Measurements from ENCODE around the gene PSTPIP1.

DNA sequence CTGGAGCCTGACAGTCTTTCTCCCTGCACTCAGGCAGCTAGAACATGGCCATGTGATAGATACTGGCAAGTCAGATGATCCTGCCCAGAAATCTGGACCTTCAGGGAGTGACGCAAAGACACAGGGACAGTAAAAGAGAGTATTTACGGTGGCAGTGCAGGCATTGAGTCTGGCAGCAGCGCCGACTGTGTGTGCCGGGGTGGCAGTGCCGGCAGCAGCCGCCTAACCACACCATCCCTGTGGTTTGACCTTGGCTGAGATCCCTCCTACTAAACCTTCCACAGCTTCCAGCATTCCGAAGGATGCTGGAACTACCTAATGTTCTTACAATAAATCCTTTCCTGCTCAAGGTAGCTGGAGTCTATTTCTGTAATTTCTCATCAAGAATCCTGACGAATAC, 80.6 kb downstream of the PSTPIP1 start:
- TF ChIP-seq CTCF (IDR thresholded peaks at IDR 0.05), result no peak
- TF ChIP-seq, protein P1, sequence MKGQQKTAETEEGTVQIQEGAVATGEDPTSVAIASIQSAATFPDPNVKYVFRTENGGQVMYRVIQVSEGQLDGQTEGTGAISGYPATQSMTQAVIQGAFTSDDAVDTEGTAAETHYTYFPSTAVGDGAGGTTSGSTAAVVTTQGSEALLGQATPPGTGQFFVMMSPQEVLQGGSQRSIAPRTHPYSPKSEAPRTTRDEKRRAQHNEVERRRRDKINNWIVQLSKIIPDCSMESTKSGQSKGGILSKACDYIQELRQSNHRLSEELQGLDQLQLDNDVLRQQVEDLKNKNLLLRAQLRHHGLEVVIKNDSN (CRISPR knock-in tag; IDR thresholded peaks at IDR 0.05), result no peak
- TF ChIP-seq CREM (CRISPR knock-in tag; IDR thresholded peaks at IDR 0.05), result no peak
- TF ChIP-seq, protein P2, sequence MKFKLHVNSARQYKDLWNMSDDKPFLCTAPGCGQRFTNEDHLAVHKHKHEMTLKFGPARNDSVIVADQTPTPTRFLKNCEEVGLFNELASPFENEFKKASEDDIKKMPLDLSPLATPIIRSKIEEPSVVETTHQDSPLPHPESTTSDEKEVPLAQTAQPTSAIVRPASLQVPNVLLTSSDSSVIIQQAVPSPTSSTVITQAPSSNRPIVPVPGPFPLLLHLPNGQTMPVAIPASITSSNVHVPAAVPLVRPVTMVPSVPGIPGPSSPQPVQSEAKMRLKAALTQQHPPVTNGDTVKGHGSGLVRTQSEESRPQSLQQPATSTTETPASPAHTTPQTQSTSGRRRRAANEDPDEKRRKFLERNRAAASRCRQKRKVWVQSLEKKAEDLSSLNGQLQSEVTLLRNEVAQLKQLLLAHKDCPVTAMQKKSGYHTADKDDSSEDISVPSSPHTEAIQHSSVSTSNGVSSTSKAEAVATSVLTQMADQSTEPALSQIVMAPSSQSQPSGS (CRISPR knock-in tag; IDR thresholded peaks at IDR 0.05; ENCODE audit: borderline replicate concordance, low read depth), result no peak
- no peak for TF ChIP-seq ATF3 (CRISPR knock-in tag; conservative IDR thresholded peaks at IDR 0.05)
- no peak for TF ChIP-seq CBFB (CRISPR knock-in tag; IDR thresholded peaks at IDR 0.05; ENCODE audit: low read depth)
- TF ChIP-seq, protein P3, sequence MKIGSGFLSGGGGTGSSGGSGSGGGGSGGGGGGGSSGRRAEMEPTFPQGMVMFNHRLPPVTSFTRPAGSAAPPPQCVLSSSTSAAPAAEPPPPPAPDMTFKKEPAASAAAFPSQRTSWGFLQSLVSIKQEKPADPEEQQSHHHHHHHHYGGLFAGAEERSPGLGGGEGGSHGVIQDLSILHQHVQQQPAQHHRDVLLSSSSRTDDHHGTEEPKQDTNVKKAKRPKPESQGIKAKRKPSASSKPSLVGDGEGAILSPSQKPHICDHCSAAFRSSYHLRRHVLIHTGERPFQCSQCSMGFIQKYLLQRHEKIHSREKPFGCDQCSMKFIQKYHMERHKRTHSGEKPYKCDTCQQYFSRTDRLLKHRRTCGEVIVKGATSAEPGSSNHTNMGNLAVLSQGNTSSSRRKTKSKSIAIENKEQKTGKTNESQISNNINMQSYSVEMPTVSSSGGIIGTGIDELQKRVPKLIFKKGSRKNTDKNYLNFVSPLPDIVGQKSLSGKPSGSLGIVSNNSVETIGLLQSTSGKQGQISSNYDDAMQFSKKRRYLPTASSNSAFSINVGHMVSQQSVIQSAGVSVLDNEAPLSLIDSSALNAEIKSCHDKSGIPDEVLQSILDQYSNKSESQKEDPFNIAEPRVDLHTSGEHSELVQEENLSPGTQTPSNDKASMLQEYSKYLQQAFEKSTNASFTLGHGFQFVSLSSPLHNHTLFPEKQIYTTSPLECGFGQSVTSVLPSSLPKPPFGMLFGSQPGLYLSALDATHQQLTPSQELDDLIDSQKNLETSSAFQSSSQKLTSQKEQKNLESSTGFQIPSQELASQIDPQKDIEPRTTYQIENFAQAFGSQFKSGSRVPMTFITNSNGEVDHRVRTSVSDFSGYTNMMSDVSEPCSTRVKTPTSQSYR (CRISPR knock-in tag; IDR thresholded peaks at IDR 0.05), result no peak
- TF ChIP-seq FOXP1 (CRISPR knock-in tag; IDR thresholded peaks at IDR 0.05; ENCODE audit: borderline replicate concordance), result no peak
- TF ChIP-seq, protein P4, sequence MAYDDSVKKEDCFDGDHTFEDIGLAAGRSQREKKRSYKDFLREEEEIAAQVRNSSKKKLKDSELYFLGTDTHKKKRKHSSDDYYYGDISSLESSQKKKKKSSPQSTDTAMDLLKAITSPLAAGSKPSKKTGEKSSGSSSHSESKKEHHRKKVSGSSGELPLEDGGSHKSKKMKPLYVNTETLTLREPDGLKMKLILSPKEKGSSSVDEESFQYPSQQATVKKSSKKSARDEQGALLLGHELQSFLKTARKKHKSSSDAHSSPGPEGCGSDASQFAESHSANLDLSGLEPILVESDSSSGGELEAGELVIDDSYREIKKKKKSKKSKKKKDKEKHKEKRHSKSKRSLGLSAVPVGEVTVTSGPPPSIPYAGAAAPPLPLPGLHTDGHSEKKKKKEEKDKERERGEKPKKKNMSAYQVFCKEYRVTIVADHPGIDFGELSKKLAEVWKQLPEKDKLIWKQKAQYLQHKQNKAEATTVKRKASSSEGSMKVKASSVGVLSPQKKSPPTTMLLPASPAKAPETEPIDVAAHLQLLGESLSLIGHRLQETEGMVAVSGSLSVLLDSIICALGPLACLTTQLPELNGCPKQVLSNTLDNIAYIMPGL (CRISPR knock-in tag; IDR thresholded peaks at IDR 0.05), result no peak
- TF ChIP-seq ZNF121 (CRISPR knock-in tag; IDR thresholded peaks at IDR 0.05), result no peak
- TF ChIP-seq, protein P5, sequence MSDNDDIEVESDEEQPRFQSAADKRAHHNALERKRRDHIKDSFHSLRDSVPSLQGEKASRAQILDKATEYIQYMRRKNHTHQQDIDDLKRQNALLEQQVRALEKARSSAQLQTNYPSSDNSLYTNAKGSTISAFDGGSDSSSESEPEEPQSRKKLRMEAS (CRISPR knock-in tag; IDR thresholded peaks at IDR 0.05), result no peak

Measured in WTC11 (cell line).